MG63 (cell line): ENCODE data around the gene TNRC6A. TPM values are rescaled to one million over a fixed set of nuclear protein-coding genes. Genes with fewer than 3 reads are reported as not detected.
"Not testable (repeated sequence)": the region's sequence is repeated elsewhere in the genome, so short reads cannot be mapped to it uniquely, and the experiment has no call there.

Source experiments
- DNase-seq: peaks from one replicate; pipeline ENCODE4 v3.0.0-alpha.2; 2020
- H3K27me3 ChIP-seq: fragments of 250-450 bp; sonication (Bioruptor Pico); 2 replicates; pipeline ENCODE4 v1.5.1; 2020; ENCODE audit warnings: mild to moderate bottlenecking, moderate library complexity
- H3K36me3 ChIP-seq: fragments of 250-450 bp; sonication (Bioruptor Pico); 2 replicates; pipeline ENCODE4 v1.5.1; 2020; ENCODE audit warnings: mild to moderate bottlenecking, moderate library complexity
- H3K4me3 ChIP-seq: fragments of 250-450 bp; sonication (Bioruptor Pico); 2 replicates; pipeline ENCODE4 v1.5.1; 2020; ENCODE audit warnings: mild to moderate bottlenecking, moderate library complexity
- H3K9me3 ChIP-seq: fragments of 250-450 bp; sonication (Bioruptor Pico); 2 replicates; pipeline ENCODE4 v1.5.1; 2020; ENCODE audit warnings: mild to moderate bottlenecking, moderate library complexity
- total RNA-seq: library from RNA; depleted of rRNA; stranded (reverse); fragments of >200 nt; shearing (Covaris generic); gene quantifications from 2 replicates; pipeline ENCODE4 v1.2.3, GENCODE V29; 2014; ENCODE audit warnings: low replicate concordance

Gene TNRC6A
- total RNA-seq, 1 experiment from 2014 or later = 9.2 TPM

GRCh38 chr16:24773771-24774427 is 44.4 kb downstream of the TNRC6A start:
- Histone ChIP-seq H3K36me3 (peaks cover 79% of the 10 kb centered on the region), H3K9me3 (no peaks in the 10 kb centered on the region), H3K4me3 (no peak overlapping the region), H3K27me3 (no peaks in the 10 kb centered on the region)
- no peak for DNase-seq

DNA sequence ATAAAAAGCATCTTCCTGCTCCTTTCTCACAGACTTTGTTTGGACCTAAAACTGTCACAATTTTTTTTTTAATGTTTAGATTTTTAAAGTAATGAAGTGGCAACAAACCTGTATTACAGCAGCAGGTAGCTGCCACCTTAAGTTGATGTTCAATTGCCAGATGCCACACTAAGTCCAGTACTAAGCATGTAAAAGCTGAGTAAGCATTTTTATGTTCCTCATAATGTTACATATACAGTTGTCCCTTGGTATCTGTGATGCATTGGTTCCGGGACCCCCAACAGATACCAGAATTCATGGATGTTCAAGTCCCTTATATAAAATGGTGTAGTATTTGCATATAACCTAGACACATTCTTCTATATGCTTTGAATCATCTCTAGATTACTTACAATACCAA is 45.1 kb downstream of the TNRC6A start:
- Histone ChIP-seq H3K4me3 (no peak overlapping the region), H3K27me3 (no peaks in the 10 kb centered on the region), H3K36me3 (peaks cover 85% of the 10 kb centered on the region), H3K9me3 (no peaks in the 10 kb centered on the region)
- DNase-seq = no peak

GRCh38 chr16:24775455-24775854 is 46.0 kb downstream of the TNRC6A start:
- no peak for DNase-seq
- no peak overlapping the region for H3K4me3 ChIP-seq

GRCh38 chr16:24776501-24777220 is 47.2 kb downstream of the TNRC6A start:
- no peaks in the 10 kb centered on the region for H3K27me3 ChIP-seq
- H3K9me3 ChIP-seq = no peaks in the 10 kb centered on the region
- peaks cover 91% of the 10 kb centered on the region for H3K36me3 ChIP-seq
- no peak overlapping the region for H3K4me3 ChIP-seq
- DNase-seq = peak; percentile 47

More at GRCh38 chr16:24775455-24775854, 46.0 kb downstream of the TNRC6A start:
- peaks cover 89% of the 10 kb centered on the region for H3K36me3 ChIP-seq
- no peaks in the 10 kb centered on the region for H3K9me3 ChIP-seq
- no peaks in the 10 kb centered on the region for H3K27me3 ChIP-seq

DNA sequence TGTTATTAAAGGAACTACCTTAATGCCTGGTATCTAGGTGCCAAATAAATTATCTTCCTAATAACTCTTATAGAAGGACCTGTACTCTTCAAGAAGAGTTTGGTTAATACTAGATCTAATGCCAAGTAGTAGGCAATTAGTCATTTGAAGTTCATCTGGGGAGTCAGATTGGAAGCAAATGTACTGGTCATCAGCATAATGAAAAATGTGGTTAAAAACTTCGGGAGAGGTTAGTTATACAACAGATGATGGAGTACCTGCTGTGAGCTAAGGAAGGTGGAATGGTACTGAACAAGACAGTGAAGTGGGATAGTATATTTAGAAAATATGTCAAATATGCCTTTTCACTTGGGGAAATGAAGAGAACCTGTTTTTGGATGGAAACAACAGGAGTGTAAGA is 49.2 kb downstream of the TNRC6A start:
- no peak for DNase-seq
- H3K9me3 ChIP-seq = no peaks in the 10 kb centered on the region
- H3K36me3 ChIP-seq = peaks cover 89% of the 10 kb centered on the region
- H3K27me3 ChIP-seq = no peaks in the 10 kb centered on the region
- H3K4me3 ChIP-seq = no peak overlapping the region

DNA sequence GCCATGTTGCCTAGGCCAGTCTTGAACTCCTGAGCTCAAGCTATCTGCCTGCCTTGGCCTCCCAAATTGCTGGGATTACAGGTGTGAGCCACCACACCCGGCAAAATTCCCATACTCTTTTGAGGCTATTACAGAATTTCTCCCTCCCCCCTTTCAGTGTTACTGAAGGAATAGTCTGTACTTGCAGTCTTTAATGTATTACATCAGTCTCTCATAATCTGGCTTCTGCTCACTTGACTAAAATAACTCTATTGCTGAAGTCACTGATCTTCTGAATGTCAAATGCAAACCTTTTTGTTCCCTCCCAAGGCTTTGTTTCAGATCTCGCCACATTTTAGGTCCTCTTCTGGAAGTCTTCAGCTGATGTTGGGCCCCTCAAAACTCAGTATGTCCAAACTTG is 51.8 kb downstream of the TNRC6A start:
- Histone ChIP-seq H3K27me3 (no peaks in the 10 kb centered on the region), H3K4me3 (no peak overlapping the region), H3K36me3 (peaks cover 93% of the 10 kb centered on the region), H3K9me3 (no peaks in the 10 kb centered on the region)
- DNase-seq = no peak

GRCh38 chr16:24784121-24784520 is 54.7 kb downstream of the TNRC6A start:
- Histone ChIP-seq H3K36me3 (peaks cover 91% of the 10 kb centered on the region), H3K27me3 (no peaks in the 10 kb centered on the region), H3K4me3 (no peak overlapping the region), H3K9me3 (no peaks in the 10 kb centered on the region)
- DNase-seq = no peak

GRCh38 chr16:24789881-24790280 is 60.4 kb downstream of the TNRC6A start:
- H3K27me3 ChIP-seq = no peaks in the 10 kb centered on the region
- H3K4me3 ChIP-seq = no peak overlapping the region
- no peak for DNase-seq
- peaks cover 91% of the 10 kb centered on the region for H3K36me3 ChIP-seq
- H3K9me3 ChIP-seq = no peaks in the 10 kb centered on the region

DNA sequence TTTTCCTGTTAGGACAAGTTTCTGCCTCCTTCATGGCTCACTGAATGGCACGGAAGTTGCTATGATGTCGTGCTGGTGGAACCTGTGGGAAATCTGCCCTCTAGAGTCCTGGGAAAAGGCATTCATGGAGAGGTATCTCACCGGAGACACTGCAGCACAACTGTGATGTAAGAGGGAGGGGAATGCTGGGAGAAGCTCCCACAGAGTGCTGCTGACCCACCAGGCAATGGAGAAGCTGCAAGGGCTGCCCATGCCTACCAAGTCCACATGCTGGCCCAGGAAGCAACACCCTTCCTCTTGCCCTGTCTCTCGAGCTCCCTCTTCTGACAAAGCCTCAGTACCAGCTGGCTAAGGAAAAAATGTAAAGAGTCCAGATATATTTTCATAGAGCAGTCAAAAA is 71.1 kb downstream of the TNRC6A start:
- no peak overlapping the region for H3K4me3 ChIP-seq
- H3K36me3 ChIP-seq = peaks cover 97% of the 10 kb centered on the region
- H3K9me3 ChIP-seq = no peaks in the 10 kb centered on the region
- H3K27me3 ChIP-seq = no peaks in the 10 kb centered on the region
- DNase-seq = no peak

GRCh38 chr16:24801761-24802302 is 72.4 kb downstream of the TNRC6A start:
- H3K27me3 ChIP-seq = no peaks in the 10 kb centered on the region
- no peak for DNase-seq
- no peaks in the 10 kb centered on the region for H3K9me3 ChIP-seq
- no peak overlapping the region for H3K4me3 ChIP-seq
- H3K36me3 ChIP-seq = peaks cover 98% of the 10 kb centered on the region

- Histone ChIP-seq H3K9me3 (no peaks in the 10 kb centered on the region), H3K4me3 (no peak overlapping the region), H3K27me3 (no peaks in the 10 kb centered on the region), H3K36me3 (peaks cover 97% of the 10 kb centered on the region)
- no peak for DNase-seq
Measured at GRCh38 chr16:24805484-24805883, 76.0 kb downstream of the TNRC6A start.

- H3K4me3 ChIP-seq = no peak overlapping the region
- DNase-seq = no peak
- peaks cover 95% of the 10 kb centered on the region for H3K36me3 ChIP-seq
- H3K9me3 ChIP-seq = no peaks in the 10 kb centered on the region
- no peaks in the 10 kb centered on the region for H3K27me3 ChIP-seq
Measured at GRCh38 chr16:24807301-24807700, 77.8 kb downstream of the TNRC6A start.

DNA sequence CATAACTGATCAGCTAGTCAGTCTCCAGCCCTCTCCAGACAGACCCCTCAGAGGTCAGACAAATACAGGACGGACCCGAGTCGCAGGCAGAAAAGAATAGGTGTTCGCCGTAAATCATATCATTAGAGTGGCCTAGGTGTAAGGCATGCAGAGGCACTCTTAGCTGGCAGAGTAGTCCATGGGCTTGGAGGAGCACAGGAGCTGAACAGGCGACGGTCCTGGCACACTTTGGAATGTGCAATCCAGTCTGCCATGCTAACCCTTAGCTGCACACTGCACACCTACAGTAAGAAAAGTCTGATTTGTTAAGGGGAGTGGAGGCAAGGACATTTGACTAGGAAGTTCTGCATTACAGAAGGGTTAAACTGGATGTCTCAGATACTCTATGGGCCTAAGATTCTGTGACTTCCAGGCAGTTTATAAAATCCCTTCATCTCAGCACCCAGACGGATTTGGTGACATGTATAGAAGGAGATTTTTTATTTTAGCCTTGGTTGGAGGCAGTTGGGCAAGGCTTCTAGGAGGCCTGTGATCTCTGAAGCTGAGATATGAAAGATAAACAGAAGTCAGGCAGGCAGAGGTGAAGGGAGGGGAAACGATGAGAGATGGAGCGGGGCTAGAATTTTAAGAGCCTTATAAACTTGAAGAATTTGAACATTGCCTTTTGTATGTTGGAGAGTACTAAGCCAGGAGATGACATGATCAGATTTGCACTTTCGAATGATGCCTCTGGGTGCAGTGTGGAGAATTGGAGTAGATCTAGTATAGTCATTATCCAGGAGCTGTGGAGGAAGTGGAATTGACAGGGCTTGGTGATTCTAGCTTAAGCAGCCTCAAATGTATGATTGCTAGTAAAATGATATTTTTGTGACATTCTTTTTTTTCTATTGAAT is 81.7 kb downstream of the TNRC6A start:
- Histone ChIP-seq H3K4me3 (no peak overlapping the region), H3K27me3 (no peaks in the 10 kb centered on the region), H3K36me3 (peaks cover 92% of the 10 kb centered on the region), H3K9me3 (no peaks in the 10 kb centered on the region)
- DNase-seq = no peak

DNA sequence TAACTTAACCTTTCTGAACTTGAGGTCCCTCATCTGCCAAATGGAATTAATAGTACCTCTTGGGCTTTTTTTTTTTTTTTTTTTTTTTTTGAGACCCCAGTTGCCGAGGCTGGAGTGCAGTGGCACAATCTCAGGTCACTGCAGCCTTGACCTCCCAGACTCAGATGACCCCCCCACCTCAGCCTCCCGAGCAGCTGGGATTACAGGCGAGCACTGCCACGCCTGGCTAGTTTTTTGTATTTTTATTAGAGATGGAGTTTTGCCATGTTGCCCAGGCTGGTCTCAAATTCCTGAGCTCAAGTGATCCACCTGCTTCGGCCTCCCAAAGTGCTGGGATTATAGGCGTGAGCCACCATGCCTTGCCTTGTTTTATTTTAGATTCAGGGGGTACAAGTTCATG is 83.4 kb downstream of the TNRC6A start:
- DNase-seq, H3K27me3 ChIP-seq, H3K9me3 ChIP-seq, H3K4me3 ChIP-seq: not testable (repeated sequence)
- peaks cover 93% of the 10 kb centered on the region for H3K36me3 ChIP-seq

GRCh38 chr16:24815021-24815420 is 85.6 kb downstream of the TNRC6A start:
- Histone ChIP-seq H3K9me3 (no peaks in the 10 kb centered on the region), H3K27me3 (no peaks in the 10 kb centered on the region), H3K4me3 (no peak overlapping the region), H3K36me3 (peaks cover 93% of the 10 kb centered on the region)
- no peak for DNase-seq

GRCh38 chr16:24816688-24817087 is 87.2 kb downstream of the TNRC6A start:
- no peaks in the 10 kb centered on the region for H3K27me3 ChIP-seq
- peaks cover 93% of the 10 kb centered on the region for H3K36me3 ChIP-seq
- H3K4me3 ChIP-seq = no peak overlapping the region
- no peak for DNase-seq
- H3K9me3 ChIP-seq = no peaks in the 10 kb centered on the region

GRCh38 chr16:24819462-24820040 is 90.1 kb downstream of the TNRC6A start:
- H3K4me3 ChIP-seq = no peak overlapping the region
- no peak for DNase-seq
- H3K9me3 ChIP-seq = no peaks in the 10 kb centered on the region
- peaks cover 98% of the 10 kb centered on the region for H3K36me3 ChIP-seq
- no peaks in the 10 kb centered on the region for H3K27me3 ChIP-seq
